Activated CD4-positive, alpha-beta T cell treated with anti-CD3 and anti-CD28 coated beads, Interleukin-2, Interleukin-4, amounts not matched to agents 100 ng/mL and 50 ng/mL, durations not matched to agents 16 hours and 8 hours (primary cell): ENCODE results near the gene EEFSEC.

Experiments
- DNase-seq: peaks from one replicate; pipeline ENCODE4 v3.0.0-alpha.2; 2020; ENCODE audit warnings: low spot score

Gene EEFSEC

GRCh38 chr3:128153156-128154041, at the start of gene EEFSEC:
Gene EEFSEC, plus strand, starts transcription at chr3:128153481. Its CDS starts 27 bp downstream, at chr3:128153508.
- DNase-seq: peak; percentile 83

GRCh38 chr3:128107834-128108233, 45.4 kb upstream of the EEFSEC start:
- DNase-seq: no peak

GRCh38 chr3:128111147-128111546, 42.1 kb upstream of the EEFSEC start:
- DNase-seq: no peak

GRCh38 chr3:128112357-128112968, 40.8 kb upstream of the EEFSEC start:
- DNase-seq: peak; percentile 79

- DNase-seq: no peak
Measured at GRCh38 chr3:128113817-128114794, 39.2 kb upstream of the EEFSEC start.

- DNase-seq: no peak
Measured at GRCh38 chr3:128122013-128122412, 31.3 kb upstream of the EEFSEC start.

- no peak for DNase-seq
Measured at GRCh38 chr3:128123156-128123537, 30.1 kb upstream of the EEFSEC start.

GRCh38 chr3:128123538-128124368, 29.5 kb upstream of the EEFSEC start, which contains the start of gene RUVBL1:
Gene RUVBL1, minus strand, starts transcription at chr3:128123812. Its CDS starts 88 bp downstream, at chr3:128123724.
- peak; percentile 99 for DNase-seq

GRCh38 chr3:128127236-128127635, 26.0 kb upstream of the EEFSEC start:
- DNase-seq: no peak

GRCh38 chr3:128128251-128128650, 25.0 kb upstream of the EEFSEC start:
- DNase-seq: no peak

- DNase-seq: no peak
Measured at GRCh38 chr3:128131897-128132646, 21.2 kb upstream of the EEFSEC start.

GRCh38 chr3:128133273-128133883, 19.9 kb upstream of the EEFSEC start:
- DNase-seq: peak; percentile 36

GRCh38 chr3:128143496-128143895, 9.8 kb upstream of the EEFSEC start:
- DNase-seq: no peak

- DNase-seq: no peak
Measured at GRCh38 chr3:128144512-128145187, 8.6 kb upstream of the EEFSEC start.

GRCh38 chr3:128145279-128145678, 8.0 kb upstream of the EEFSEC start:
- no peak for DNase-seq

- no peak for DNase-seq
Measured at GRCh38 chr3:128146201-128146600, 7.1 kb upstream of the EEFSEC start.

GRCh38 chr3:128149650-128150049, 3.6 kb upstream of the EEFSEC start:
- DNase-seq: no peak

- no peak for DNase-seq
Measured at GRCh38 chr3:128151758-128152274, 1.5 kb upstream of the EEFSEC start.
